ENCODE measurements around the gene ODAD4. TPM values are rescaled to one million over a fixed set of nuclear protein-coding genes. Genes with fewer than 3 reads are reported as not detected.
A peak's percentile ranks its signal among the peaks of the same experiment; 100 is the strongest.

Gene ODAD4
- polyA plus RNA-seq, 1 of the 3 experiments (the other 2 are of a cell fraction) = 1.1 TPM

DNA sequence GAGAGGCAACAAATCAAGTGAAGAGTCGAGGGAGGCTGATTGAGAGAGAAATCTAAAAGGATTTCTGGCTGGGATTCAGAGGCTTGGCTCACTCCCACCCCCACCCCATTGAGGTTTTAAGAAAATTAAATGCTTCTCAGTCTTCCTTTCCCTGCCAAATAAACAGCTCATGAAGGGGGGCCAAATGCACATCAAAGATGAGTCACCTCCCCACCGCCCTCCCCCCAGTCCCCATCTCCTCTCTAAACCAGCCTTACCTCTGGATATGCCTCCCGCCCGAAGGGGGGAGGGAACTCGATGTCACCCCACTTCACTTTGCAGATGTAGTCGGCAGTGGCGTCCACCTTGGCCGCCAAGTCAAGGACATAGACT lies 23.2 kb upstream of the ODAD4 start (continued):
- TF ChIP-seq TEAD4 (IDR thresholded peaks at IDR 0.05; ENCODE audit: borderline replicate concordance, insufficient read depth) (peak; percentile 59; the same call in 1 of the 2 replicates), FOSL2 (IDR thresholded peaks at IDR 0.05; ENCODE audit: borderline replicate concordance, low read depth) (peak; percentile 96), SIN3A (IDR thresholded peaks at IDR 0.05; ENCODE audit: borderline replicate concordance, low read depth, low read length) (0 out of 2 replicates have a peak, but pooled peaks have one; percentile 59), RCOR1 (IDR thresholded peaks at IDR 0.05; ENCODE audit: low read length) (no peak), RFX5 (IDR thresholded peaks at IDR 0.05; ENCODE audit: low read length) (no peak), RXRA (IDR thresholded peaks at IDR 0.05; ENCODE audit: borderline replicate concordance, low read depth) (no peak; the same call in 1 of the 2 replicates), EZH2phosphoT487 (IDR thresholded peaks at IDR 0.05; ENCODE audit: borderline replicate concordance, low read depth) (no peak), JUND (IDR thresholded peaks at IDR 0.05) (peak; percentile 90), GATA2 (CRISPR knock-in tag; IDR thresholded peaks at IDR 0.05) (no peak), EP300 (IDR thresholded peaks at IDR 0.05; ENCODE audit: borderline replicate concordance in 1 of 2, low read depth in 1 of 2, low read length in 1 of 2) (peak in 1 of 2 experiments; percentile 88; a peak in 2 of 4 replicates), GABPA (IDR thresholded peaks at IDR 0.05; ENCODE audit: low read depth) (no peak), NRF1 (IDR thresholded peaks at IDR 0.05; ENCODE audit: low read depth, low read length) (no peak), RAD21 (IDR thresholded peaks at IDR 0.05; ENCODE audit: low read length) (no peak), ELF1 (IDR thresholded peaks at IDR 0.05) (no peak), POLR2AphosphoS5 (IDR thresholded peaks at IDR 0.05; ENCODE audit: low read depth, low read length) (peak; percentile 38; the same call in 1 of the 2 replicates), MEF2A (IDR thresholded peaks at IDR 0.05; ENCODE audit: borderline replicate concordance, low read depth) (no peak), MXI1 (IDR thresholded peaks at IDR 0.05; ENCODE audit: low read depth, low read length) (no peak), CHD2 (IDR thresholded peaks at IDR 0.05; ENCODE audit: low read length, partially characterized antibody) (no peak)
- TF ChIP-seq, protein P1, sequence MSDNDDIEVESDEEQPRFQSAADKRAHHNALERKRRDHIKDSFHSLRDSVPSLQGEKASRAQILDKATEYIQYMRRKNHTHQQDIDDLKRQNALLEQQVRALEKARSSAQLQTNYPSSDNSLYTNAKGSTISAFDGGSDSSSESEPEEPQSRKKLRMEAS (IDR thresholded peaks at IDR 0.05; ENCODE audit: low read depth) = peak; percentile 64
- TF ChIP-seq, protein P2, sequence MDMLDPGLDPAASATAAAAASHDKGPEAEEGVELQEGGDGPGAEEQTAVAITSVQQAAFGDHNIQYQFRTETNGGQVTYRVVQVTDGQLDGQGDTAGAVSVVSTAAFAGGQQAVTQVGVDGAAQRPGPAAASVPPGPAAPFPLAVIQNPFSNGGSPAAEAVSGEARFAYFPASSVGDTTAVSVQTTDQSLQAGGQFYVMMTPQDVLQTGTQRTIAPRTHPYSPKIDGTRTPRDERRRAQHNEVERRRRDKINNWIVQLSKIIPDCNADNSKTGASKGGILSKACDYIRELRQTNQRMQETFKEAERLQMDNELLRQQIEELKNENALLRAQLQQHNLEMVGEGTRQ (IDR thresholded peaks at IDR 0.05; ENCODE audit: borderline replicate concordance, low read depth, low read length) = no peak
- TF ChIP-seq, protein P3, sequence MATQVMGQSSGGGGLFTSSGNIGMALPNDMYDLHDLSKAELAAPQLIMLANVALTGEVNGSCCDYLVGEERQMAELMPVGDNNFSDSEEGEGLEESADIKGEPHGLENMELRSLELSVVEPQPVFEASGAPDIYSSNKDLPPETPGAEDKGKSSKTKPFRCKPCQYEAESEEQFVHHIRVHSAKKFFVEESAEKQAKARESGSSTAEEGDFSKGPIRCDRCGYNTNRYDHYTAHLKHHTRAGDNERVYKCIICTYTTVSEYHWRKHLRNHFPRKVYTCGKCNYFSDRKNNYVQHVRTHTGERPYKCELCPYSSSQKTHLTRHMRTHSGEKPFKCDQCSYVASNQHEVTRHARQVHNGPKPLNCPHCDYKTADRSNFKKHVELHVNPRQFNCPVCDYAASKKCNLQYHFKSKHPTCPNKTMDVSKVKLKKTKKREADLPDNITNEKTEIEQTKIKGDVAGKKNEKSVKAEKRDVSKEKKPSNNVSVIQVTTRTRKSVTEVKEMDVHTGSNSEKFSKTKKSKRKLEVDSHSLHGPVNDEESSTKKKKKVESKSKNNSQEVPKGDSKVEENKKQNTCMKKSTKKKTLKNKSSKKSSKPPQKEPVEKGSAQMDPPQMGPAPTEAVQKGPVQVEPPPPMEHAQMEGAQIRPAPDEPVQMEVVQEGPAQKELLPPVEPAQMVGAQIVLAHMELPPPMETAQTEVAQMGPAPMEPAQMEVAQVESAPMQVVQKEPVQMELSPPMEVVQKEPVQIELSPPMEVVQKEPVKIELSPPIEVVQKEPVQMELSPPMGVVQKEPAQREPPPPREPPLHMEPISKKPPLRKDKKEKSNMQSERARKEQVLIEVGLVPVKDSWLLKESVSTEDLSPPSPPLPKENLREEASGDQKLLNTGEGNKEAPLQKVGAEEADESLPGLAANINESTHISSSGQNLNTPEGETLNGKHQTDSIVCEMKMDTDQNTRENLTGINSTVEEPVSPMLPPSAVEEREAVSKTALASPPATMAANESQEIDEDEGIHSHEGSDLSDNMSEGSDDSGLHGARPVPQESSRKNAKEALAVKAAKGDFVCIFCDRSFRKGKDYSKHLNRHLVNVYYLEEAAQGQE (IDR thresholded peaks at IDR 0.05; ENCODE audit: low read depth, low read length) = peak; percentile 45; the same call in 1 of the 2 replicates
- TF ChIP-seq, protein P4, sequence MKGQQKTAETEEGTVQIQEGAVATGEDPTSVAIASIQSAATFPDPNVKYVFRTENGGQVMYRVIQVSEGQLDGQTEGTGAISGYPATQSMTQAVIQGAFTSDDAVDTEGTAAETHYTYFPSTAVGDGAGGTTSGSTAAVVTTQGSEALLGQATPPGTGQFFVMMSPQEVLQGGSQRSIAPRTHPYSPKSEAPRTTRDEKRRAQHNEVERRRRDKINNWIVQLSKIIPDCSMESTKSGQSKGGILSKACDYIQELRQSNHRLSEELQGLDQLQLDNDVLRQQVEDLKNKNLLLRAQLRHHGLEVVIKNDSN (IDR thresholded peaks at IDR 0.05; ENCODE audit: borderline replicate concordance, low read depth) = no peak
- TF ChIP-seq, protein P5, sequence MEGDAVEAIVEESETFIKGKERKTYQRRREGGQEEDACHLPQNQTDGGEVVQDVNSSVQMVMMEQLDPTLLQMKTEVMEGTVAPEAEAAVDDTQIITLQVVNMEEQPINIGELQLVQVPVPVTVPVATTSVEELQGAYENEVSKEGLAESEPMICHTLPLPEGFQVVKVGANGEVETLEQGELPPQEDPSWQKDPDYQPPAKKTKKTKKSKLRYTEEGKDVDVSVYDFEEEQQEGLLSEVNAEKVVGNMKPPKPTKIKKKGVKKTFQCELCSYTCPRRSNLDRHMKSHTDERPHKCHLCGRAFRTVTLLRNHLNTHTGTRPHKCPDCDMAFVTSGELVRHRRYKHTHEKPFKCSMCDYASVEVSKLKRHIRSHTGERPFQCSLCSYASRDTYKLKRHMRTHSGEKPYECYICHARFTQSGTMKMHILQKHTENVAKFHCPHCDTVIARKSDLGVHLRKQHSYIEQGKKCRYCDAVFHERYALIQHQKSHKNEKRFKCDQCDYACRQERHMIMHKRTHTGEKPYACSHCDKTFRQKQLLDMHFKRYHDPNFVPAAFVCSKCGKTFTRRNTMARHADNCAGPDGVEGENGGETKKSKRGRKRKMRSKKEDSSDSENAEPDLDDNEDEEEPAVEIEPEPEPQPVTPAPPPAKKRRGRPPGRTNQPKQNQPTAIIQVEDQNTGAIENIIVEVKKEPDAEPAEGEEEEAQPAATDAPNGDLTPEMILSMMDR (IDR thresholded peaks at IDR 0.05) = no peak
